Panc1 (cell line): Measurements from ENCODE around the gene JUN. TPM values are rescaled to one million over a fixed set of nuclear protein-coding genes. Genes with fewer than 3 reads are reported as not detected.

Experiments used
- ATAC-seq: fragments of 200-7000 bp; cut with Tn5 transposase; 2 replicates; pipeline ENCODE4 v1.9.1; 2020; ENCODE audit warnings: mild to moderate bottlenecking, moderate library complexity
- BruUV-seq: library from RNA; stranded (reverse); fragments of 400-500 nt; replicated peaks from 2 replicates; lab custom pipeline; 2021; lab: Mats Ljungman, UMichigan
- CTCF ChIA-PET: fragments of 300-600 bp; sonication (Branson Sonifier 250); formaldehyde crosslinking; loops from one replicate; lab custom pipeline; 2022; ENCODE audit warnings: antibody characterized with exemption; lab: Charles Lee
- POLR2A ChIA-PET: fragments of 300-600 bp; sonication (Branson Sonifier 250); formaldehyde crosslinking; loops from one replicate; lab custom pipeline; 2022; ENCODE audit warnings: antibody characterized with exemption; lab: Charles Lee
- DNase-seq: peaks from one replicate; pipeline ENCODE4 v3.0.0-alpha.2; 2010; ENCODE audit warnings: low read depth, low spot score
- H3K27ac ChIP-seq: 2 replicates; pipeline ENCODE4 v1.5.1; 2011; ENCODE audit warnings: mild to moderate bottlenecking, low read length, inconsistent platforms
- H3K27me3 ChIP-seq: fragments of 200-500 bp; sonication (Bioruptor generic); 2 replicates; pipeline ENCODE4 v1.6.0; 2014; ENCODE audit warnings: low read length, inconsistent platforms; ENCODE audit not compliant: control insufficient read depth, insufficient read depth
- H3K36me3 ChIP-seq: fragments of 200-500 bp; sonication (Bioruptor generic); 2 replicates; pipeline ENCODE4 v1.5.1; 2014; ENCODE audit warnings: inconsistent platforms, mild to moderate bottlenecking, low read length, moderate library complexity; ENCODE audit not compliant: control insufficient read depth, insufficient read depth
- H3K4me1 ChIP-seq: 2 replicates; pipeline ENCODE4 v1.5.1; 2011; ENCODE audit warnings: inconsistent platforms, mild to moderate bottlenecking, low read length, moderate library complexity; ENCODE audit not compliant: control insufficient read depth, insufficient read depth
- H3K4me3 ChIP-seq, 2 experiments: 2 replicates each; pipeline ENCODE4 v1.5.1; 2011 to 2012; ENCODE audit warnings: low read depth in 2 of 2, low read length in 2 of 2, mild to moderate bottlenecking in 2 of 2, inconsistent platforms in 1 of 2, moderate library complexity in 1 of 2
- H3K9me3 ChIP-seq: fragments of 200-500 bp; sonication (Bioruptor generic); 2 replicates; pipeline ENCODE4 v1.5.1; 2014; ENCODE audit warnings: low read depth, mild to moderate bottlenecking, inconsistent platforms, low read length, moderate library complexity; ENCODE audit not compliant: control insufficient read depth, insufficient read depth
- CTCF ChIP-seq: fragments of 450-650 bp; IDR thresholded peaks from 2 replicates; pipeline ENCODE4 v1.5.1; 2017; ENCODE audit warnings: mild to moderate bottlenecking
- POLR2AphosphoS5 ChIP-seq: IDR thresholded peaks from 2 replicates; pipeline ENCODE4 v1.6.1; 2012; ENCODE audit warnings: mild to moderate bottlenecking, low read depth, low read length, moderate library complexity
- REST ChIP-seq, 2 experiments: IDR thresholded peaks; 2 replicates each; pipeline ENCODE4 v1.6.1; 2011 to 2012; ENCODE audit warnings: low read depth in 2 of 2, control low read depth in 1 of 2, low read length in 1 of 2, mild to moderate bottlenecking in 1 of 2, moderate library complexity in 1 of 2; ENCODE audit not compliant: insufficient read depth in 1 of 2
- SIN3A ChIP-seq: IDR thresholded peaks from 2 replicates; pipeline ENCODE4 v1.6.1; 2012; ENCODE audit warnings: low read depth, mild to moderate bottlenecking, low read length, moderate library complexity, borderline replicate concordance; ENCODE audit not compliant: insufficient read depth
- TCF7L2 ChIP-seq: IDR thresholded peaks from 2 replicates; pipeline ENCODE4 v1.6.1; 2011; ENCODE audit warnings: mild to moderate bottlenecking, low read depth, low read length, inconsistent platforms
- in situ Hi-C: cut with HindIII; loops from 2 replicates; pipeline ENCODE4 v1.10.0; 2016; ENCODE audit warnings: low sequenced_read_pairs, low pct_unique_long_range_greater_than_20kb
- intact Hi-C: fragments of 100-400 bp; cut with micrococcal nuclease; formaldehyde crosslinking; loops from one replicate; pipeline ENCODE4 v1.10.0; 2022; ENCODE audit not compliant: unreplicated experiment
- total RNA-seq: library from RNA; stranded (reverse); gene quantifications from one replicate; pipeline ENCODE4 v1.2.1, GENCODE V29; 2021; ENCODE audit not compliant: unreplicated experiment

Gene JUN
- total RNA-seq, 1 experiment from 2014 or later, result 70.0 TPM

- ChIA-PET CTCF (no interaction called here), POLR2A (no interaction called here)
- Histone ChIP-seq H3K27ac (no peak overlapping the region; the same call in 1 of the 2 replicates), H3K9me3 (peaks cover 26% of the 10 kb centered on the region; the same call in 1 of the 2 replicates), H3K4me1 (no peaks in the 10 kb centered on the region), H3K4me3 (no peak overlapping the region), H3K36me3 (no peaks in the 10 kb centered on the region), H3K27me3 (no peaks in the 10 kb centered on the region)
- no peak for DNase-seq
- BruUV-seq, result no TSS peak
- no peak for ATAC-seq
- TF ChIP-seq SIN3A, result no peak
- TF ChIP-seq CTCF, result no peak
- TF ChIP-seq TCF7L2, result no peak
- no peak for TF ChIP-seq REST (IDR thresholded peaks at IDR 0.05; ENCODE audit: insufficient read depth in 1 of 2, low read depth in 2 of 2, low read length in 1 of 2)
- TF ChIP-seq POLR2AphosphoS5, result no peak
- in situ Hi-C loops (no loop called here), intact Hi-C loops (no loop called here)
Measured at GRCh38 chr1:58830291-58830690, 46.4 kb upstream of the JUN start.

GRCh38 chr1:58829866-58830265 is 46.0 kb upstream of the JUN start:
- in situ Hi-C loops (no loop called here), intact Hi-C loops (no loop called here)
- H3K9me3 ChIP-seq, result peaks cover 26% of the 10 kb centered on the region; the same call in 1 of the 2 replicates
- no peak overlapping the region for H3K4me3 ChIP-seq
- TF ChIP-seq TCF7L2 (no peak), CTCF (no peak), POLR2AphosphoS5 (no peak)
- CTCF ChIA-PET, result no interaction called here
- ATAC-seq (no peak), DNase-seq (no peak)
- no peak overlapping the region for H3K27ac ChIP-seq
- no peaks in the 10 kb centered on the region for H3K36me3 ChIP-seq
- BruUV-seq, result no TSS peak
- H3K4me1 ChIP-seq, result no peaks in the 10 kb centered on the region
- H3K27me3 ChIP-seq, result no peaks in the 10 kb centered on the region
- POLR2A ChIA-PET, result no interaction called here
